K562 (cell line): Measurements from ENCODE around the gene NUF2. TPM values are rescaled to one million over a fixed set of nuclear protein-coding genes. Genes with fewer than 3 reads are reported as not detected.
A peak's percentile ranks its signal among the peaks of the same experiment; 100 is the strongest.

Experiments
- BACH1 ChIP-seq: fragments of 200-800 bp; sonication (Bioruptor generic); IDR thresholded peaks from 2 replicates; pipeline ENCODE4 v1.6.1; 2016; ENCODE audit warnings: missing genetic modification characterization, missing compliant biosample characterization
- CREM ChIP-seq: IDR thresholded peaks from 2 replicates; pipeline ENCODE4 v1.6.1; 2014; ENCODE audit warnings: antibody characterized with exemption, low read depth
- PTTG1 ChIP-seq: fragments of 450-650 bp; IDR thresholded peaks from 2 replicates; pipeline ENCODE4 v1.6.1; 2016; ENCODE audit warnings: low read depth, mild to moderate bottlenecking, missing genetic modification characterization, missing compliant biosample characterization
- REST ChIP-seq, 2 experiments: fragments of 450-650 bp; formaldehyde crosslinking in 1 of 2; IDR thresholded peaks; 2 replicates each; pipeline versions ENCODE4 v1.4.0 to v1.6.1; 2014 to 2020; ENCODE audit warnings: mild to moderate bottlenecking in 2 of 2, borderline replicate concordance in 1 of 2, low read depth in 1 of 2
- STAT6 ChIP-seq: sonication (generic); formaldehyde crosslinking; IDR thresholded peaks from 2 replicates; pipeline ENCODE4 v1.8.1; 2023; ENCODE audit warnings: mild to moderate bottlenecking, missing genetic modification reagents
- ZC3H8 ChIP-seq: fragments of 450-650 bp; IDR thresholded peaks from 2 replicates; pipeline ENCODE4 v1.6.1; 2017
- ZNF24 ChIP-seq: fragments of 450-650 bp; IDR thresholded peaks from 2 replicates; pipeline ENCODE4 v1.6.1; 2016
- ZNF592 ChIP-seq: fragments of 450-650 bp; IDR thresholded peaks from 2 replicates; pipeline ENCODE4 v1.6.1; 2017; ENCODE audit warnings: antibody characterized with exemption, mild to moderate bottlenecking
- polyA plus RNA-seq, 8 experiments: library from polyadenylated mRNA; depleted of rRNA in 4 of 8; stranded (reverse) in 5 of 8; unstranded in 3 of 8; fragments of >200 nt; fragmentation: Nextera tagmentation in 2 of 8; fragmentation: Illumina TruSeq in 1 of 8; extraction: Ambion mirVana in 2 of 8; extraction: Trizol in 1 of 8; gene quantifications; 2 replicates each; pipeline versions ENCODE4 v1.2.1 to v1.2.3, GENCODE V29; 2011 to 2014; ENCODE audit warnings: inconsistent platforms in 1 of 8, missing spikeins in 1 of 8
- total RNA-seq, 7 experiments: library from RNA; depleted of rRNA in 6 of 7; stranded (reverse); fragments of >200 nt in 6 of 7; fragmentation: Illumina TruSeq in 2 of 7; extraction: Trizol in 2 of 7; gene quantifications; 2 replicates each; pipeline versions ENCODE4 v1.2.1 to v1.2.3, GENCODE V29; 2011 to 2021; ENCODE audit warnings: low replicate concordance in 1 of 7

Gene NUF2
- total and polyA plus RNA-seq, 9 of the 15 experiments (the other 6 are each of a cell fraction or from before 2014, with no cell fraction given), result 42.5 to 90.0 (median 60.3) TPM

- TF ChIP-seq REST (IDR thresholded peaks at IDR 0.05; ENCODE audit: borderline replicate concordance), result 0 out of 2 replicates have a peak, but pooled peaks have one; percentile 27
- peak; percentile 75; the same call in 1 of the 2 replicates for TF ChIP-seq REST (CRISPR knock-in tag; IDR thresholded peaks at IDR 0.05; ENCODE audit: low read depth)
- no peak for TF ChIP-seq BACH1 (tag)
- peak; percentile 94 for TF ChIP-seq CREM
- no peak for TF ChIP-seq ZNF592
- TF ChIP-seq STAT6 (CRISPR knock-in tag), result no peak
- no peak for TF ChIP-seq PTTG1 (tag)
- TF ChIP-seq ZNF24, result peak; percentile 91
- peak; percentile 26; the same call in 1 of the 2 replicates for TF ChIP-seq ZC3H8
Measured at GRCh38 chr1:163321311-163322305, at the start of gene NUF2 (continued).
